H9 (cell line): ENCODE data around the gene ARHGAP24. TPM values are rescaled to one million over a fixed set of nuclear protein-coding genes. Genes with fewer than 3 reads are reported as not detected.

Experiments used
- DNase-seq: peaks from one replicate; pipeline ENCODE4 v3.0.0-alpha.2; 2017
- H2AFZ ChIP-seq: one replicate; pipeline ENCODE4 v1.6.1; 2013; ENCODE audit warnings: mild to moderate bottlenecking, low read length, control low read depth, moderate library complexity
- H2AK5ac ChIP-seq: 2 replicates; pipeline ENCODE4 v1.6.1; 2013; ENCODE audit warnings: low read length, control low read depth, mixed read lengths; ENCODE audit not compliant: insufficient read length
- H2BK120ac ChIP-seq: one replicate; pipeline ENCODE4 v1.6.1; 2013; ENCODE audit warnings: low read depth, mild to moderate bottlenecking, low read length, control low read depth, inconsistent platforms; ENCODE audit not compliant: poor library complexity, severe bottlenecking
- H2BK12ac ChIP-seq: 2 replicates; pipeline ENCODE4 v1.6.1; 2013; ENCODE audit warnings: low read length, control low read depth, mixed read lengths, low read depth; ENCODE audit not compliant: insufficient read length
- H2BK15ac ChIP-seq: 2 replicates; pipeline ENCODE4 v1.6.1; 2013; ENCODE audit warnings: low read depth, low read length, control low read depth
- H2BK20ac ChIP-seq: one replicate; pipeline ENCODE4 v1.6.1; 2013; ENCODE audit warnings: low read depth, mild to moderate bottlenecking, low read length, control low read depth, inconsistent platforms; ENCODE audit not compliant: poor library complexity, severe bottlenecking
- H2BK5ac ChIP-seq: 2 replicates; pipeline ENCODE4 v1.6.1; 2013; ENCODE audit warnings: low read length, control low read depth, mixed read lengths; ENCODE audit not compliant: insufficient read length
- H3K14ac ChIP-seq: 2 replicates; pipeline ENCODE4 v1.6.1; 2013; ENCODE audit warnings: low read length, control low read depth; ENCODE audit not compliant: insufficient read depth
- H3K18ac ChIP-seq: 2 replicates; pipeline ENCODE4 v1.6.1; 2013; ENCODE audit warnings: low read depth, mild to moderate bottlenecking, mixed read lengths, low read length, control low read depth; ENCODE audit not compliant: insufficient read length
- H3K23ac ChIP-seq: 2 replicates; pipeline ENCODE4 v1.6.1; 2013; ENCODE audit warnings: low read length, control low read depth, mixed read lengths, low read depth; ENCODE audit not compliant: insufficient read length
- H3K23me2 ChIP-seq: 2 replicates; pipeline ENCODE4 v1.6.1; 2013; ENCODE audit warnings: low read depth, mild to moderate bottlenecking, mixed read lengths, low read length, control low read depth; ENCODE audit not compliant: insufficient read length, poor library complexity, severe bottlenecking
- H3K27ac ChIP-seq: 2 replicates; pipeline ENCODE4 v1.5.1; 2013; ENCODE audit warnings: low read length, control low read depth, mixed read lengths, low read depth; ENCODE audit not compliant: insufficient read length
- H3K27me3 ChIP-seq: 2 replicates; pipeline ENCODE4 v1.6.1; 2013; ENCODE audit warnings: low read length, control low read depth, inconsistent platforms; ENCODE audit not compliant: insufficient read depth
- H3K4ac ChIP-seq: 2 replicates; pipeline ENCODE4 v1.6.1; 2013; ENCODE audit warnings: low read depth, mild to moderate bottlenecking, control low read depth, inconsistent platforms, low read length, moderate library complexity
- H3K4me1 ChIP-seq: 2 replicates; pipeline ENCODE4 v1.6.1; 2013; ENCODE audit warnings: low read length, control low read depth, inconsistent platforms; ENCODE audit not compliant: insufficient read depth
- H3K4me2 ChIP-seq: 2 replicates; pipeline ENCODE4 v1.6.1; 2013; ENCODE audit warnings: low read length, control low read depth, mixed read lengths; ENCODE audit not compliant: insufficient read length, insufficient read depth
- H3K56ac ChIP-seq: 2 replicates; pipeline ENCODE4 v1.6.1; 2013; ENCODE audit warnings: low read depth, mild to moderate bottlenecking, mixed read lengths, low read length, control low read depth; ENCODE audit not compliant: insufficient read length
- H3K79me1 ChIP-seq: 2 replicates; pipeline ENCODE4 v1.6.1; 2013; ENCODE audit warnings: low read depth, mild to moderate bottlenecking, moderate library complexity, low read length, control low read depth, inconsistent platforms; ENCODE audit not compliant: insufficient read depth, poor library complexity, severe bottlenecking
- H3K79me2 ChIP-seq: 2 replicates; pipeline ENCODE4 v1.6.1; 2013; ENCODE audit warnings: low read length, control low read depth, inconsistent platforms; ENCODE audit not compliant: insufficient read depth
- H3K9ac ChIP-seq: 2 replicates; pipeline ENCODE4 v1.6.1; 2013; ENCODE audit warnings: low read length, control low read depth, mixed read lengths; ENCODE audit not compliant: insufficient read length; ENCODE audit errors: extremely low read depth
- H3K9me3 ChIP-seq: one replicate; pipeline ENCODE4 v1.6.1; 2013; ENCODE audit warnings: low read depth, low read length, inconsistent platforms; ENCODE audit not compliant: control insufficient read depth
- H3T11ph ChIP-seq: one replicate; pipeline ENCODE4 v1.6.1; 2013; ENCODE audit warnings: mild to moderate bottlenecking, low read length, control low read depth, inconsistent platforms
- H4K20me1 ChIP-seq: one replicate; pipeline ENCODE4 v1.6.1; 2013; ENCODE audit not compliant: control insufficient read depth, insufficient read length, insufficient read depth
- H4K5ac ChIP-seq: 2 replicates; pipeline ENCODE4 v1.6.1; 2013; ENCODE audit warnings: low read depth, mild to moderate bottlenecking, mixed read lengths, low read length, control low read depth; ENCODE audit not compliant: insufficient read length
- H4K8ac ChIP-seq: replicated peaks from 2 replicates; pipeline ENCODE4 v1.6.1; 2013; ENCODE audit warnings: low read length, control low read depth, mixed read lengths, low read depth; ENCODE audit not compliant: insufficient read length
- H4K91ac ChIP-seq: 2 replicates; pipeline ENCODE4 v1.6.1; 2013; ENCODE audit warnings: low read depth, mild to moderate bottlenecking, moderate library complexity, mixed read lengths, low read length, control low read depth; ENCODE audit not compliant: insufficient read length
- H3K27ac Mint-ChIP-seq, 3 experiments: 2 replicates in 2 of 3; 3 replicates in 1 of 3; pipeline ENCODE4 v1.8.0; 2020 to 2021; ENCODE audit warnings: mixed read lengths in 3 of 3, mild to moderate bottlenecking in 1 of 3, moderate library complexity in 1 of 3
- H3K27me3 Mint-ChIP-seq: 2 replicates; pipeline ENCODE4 v1.8.0; 2021; ENCODE audit warnings: low read depth, mild to moderate bottlenecking, moderate library complexity, mixed read lengths
- H3K36me3 Mint-ChIP-seq, 3 experiments: 2 replicates in 2 of 3; 3 replicates in 1 of 3; pipeline ENCODE4 v1.8.0; 2020 to 2021; ENCODE audit warnings: low read depth in 3 of 3, mixed read lengths in 3 of 3; ENCODE audit not compliant: insufficient read depth in 1 of 3
- H3K4me1 Mint-ChIP-seq, 2 experiments: 2 replicates each; pipeline ENCODE4 v1.8.0; 2020; ENCODE audit warnings: mixed read lengths in 2 of 2
- H3K4me3 Mint-ChIP-seq, 2 experiments: 2 replicates in 1 of 2; 3 replicates in 1 of 2; pipeline ENCODE4 v1.8.0; 2020 to 2021; ENCODE audit warnings: mild to moderate bottlenecking in 2 of 2, mixed read lengths in 2 of 2, moderate library complexity in 1 of 2
- H3K9me3 Mint-ChIP-seq, 2 experiments: 2 replicates in 1 of 2; 3 replicates in 1 of 2; pipeline ENCODE4 v1.8.0; 2020; ENCODE audit warnings: mild to moderate bottlenecking in 2 of 2, mixed read lengths in 2 of 2, moderate library complexity in 1 of 2
- CTCF ChIP-seq: fragments of 200-600 bp; sonication (generic); conservative IDR thresholded peaks from 3 replicates; pipeline ENCODE4 v1.8.0; 2021; ENCODE audit warnings: antibody characterized with exemption, mild to moderate bottlenecking
- WGBS: extraction: QIAGEN DNeasy Blood & Tissue Kit; methylation state at CpG from one replicate; pipeline ENCODE4 v1.1.7; 2013; ENCODE audit warnings: missing lambda C conversion rate, low lambda C conversion rate, mixed read lengths; ENCODE audit not compliant: insufficient read length; ENCODE audit errors: extremely low coverage; 5-methylcytosine and 5-hydroxymethylcytosine counted together
- total RNA-seq: library from RNA; stranded (reverse); gene quantifications from 2 replicates; pipeline ENCODE4 v1.2.1, GENCODE V29; 2021

ARHGAP24 gene
- total RNA-seq, 1 experiment from 2014 or later, result 0.37 TPM

- no peaks in the 10 kb centered on the region for H3K79me2 ChIP-seq
- H4K20me1 ChIP-seq, result no peaks in the 10 kb centered on the region
- no peak overlapping the region for H4K8ac ChIP-seq
- H3K79me1 ChIP-seq, result no peaks in the 10 kb centered on the region
- no peak overlapping the region for H2BK20ac ChIP-seq
- no peak overlapping the region for H4K91ac ChIP-seq
- no peak overlapping the region for H3K4ac ChIP-seq
- no peaks in the 10 kb centered on the region for H3K9me3 ChIP-seq
- peak overlapping the region; percentile 53 for H3K4me2 ChIP-seq
- Mint-ChIP-seq H3K36me3 (no peaks in the 10 kb centered on the region), H3K27ac (no peak overlapping the region), H3K4me3 (peak overlapping the region; percentile 78 to 91), H3K9me3 (peaks cover 0 to 2% of the 10 kb centered on the region in 2 experiments; a peak in 1 of 5 replicates), H3K27me3 (peaks cover 52% of the 10 kb centered on the region), H3K4me1 (peaks cover 6% of the 10 kb centered on the region in 2 experiments)
- no CpG with 5 or more reads among the region's 4 CpGs for WGBS
- no peak overlapping the region for H2BK120ac ChIP-seq
- H2AK5ac ChIP-seq, result no peak overlapping the region
- no peak overlapping the region for H3K27ac ChIP-seq
- H2BK5ac ChIP-seq, result no peak overlapping the region
- no peaks in the 10 kb centered on the region for H3K27me3 ChIP-seq
- H3K23ac ChIP-seq, result no peak overlapping the region
- no peak overlapping the region for H3K56ac ChIP-seq
- H2AFZ ChIP-seq, result no peak overlapping the region
- no peak overlapping the region for H3K14ac ChIP-seq
- no peak overlapping the region for H3K18ac ChIP-seq
- H2BK12ac ChIP-seq, result no peak overlapping the region
- no peak overlapping the region for H3T11ph ChIP-seq
- no peak overlapping the region; the same call in 1 of the 2 replicates for H2BK15ac ChIP-seq
- no peak overlapping the region for H4K5ac ChIP-seq
- no peak overlapping the region for H3K9ac ChIP-seq
- no peak for TF ChIP-seq CTCF
- no peaks in the 10 kb centered on the region for H3K4me1 ChIP-seq
- DNase-seq, result no peak
- H3K23me2 ChIP-seq, result no peaks in the 10 kb centered on the region
Observed at GRCh38 chr4:85474356-85474755, 594 bp upstream of the ARHGAP24 start.
